ENCODE results near the gene ELF3.
A peak's percentile ranks its signal among the peaks of the same experiment; 100 is the strongest.
"Not testable (repeated sequence)": the region's sequence is repeated elsewhere in the genome, so short reads cannot be mapped to it uniquely, and the experiment has no call there.

The ELF3 gene

GRCh38 chr1:202009326-202010179 lies 834 bp upstream of the ELF3 start:
- peak; percentile 67 to 74 for DNase-seq

- no peak for DNase-seq
These were observed 1.6 kb downstream of the ELF3 start for GRCh38 chr1:202011994-202012393.

- no peak for DNase-seq
These were observed 2.4 kb downstream of the ELF3 start for GRCh38 chr1:202012544-202013478.

- no peak for DNase-seq
These were observed 3.2 kb downstream of the ELF3 start for GRCh38 chr1:202013603-202014002.

- DNase-seq, result no peak
These were observed 3.7 kb downstream of the ELF3 start for GRCh38 chr1:202014060-202014459.

- no peak for DNase-seq
These were observed 4.7 kb downstream of the ELF3 start for GRCh38 chr1:202014915-202015661.

- no peak for DNase-seq
These were observed 5.2 kb downstream of the ELF3 start for GRCh38 chr1:202015662-202015937.

- no peak for DNase-seq
These were observed 5.8 kb downstream of the ELF3 start for GRCh38 chr1:202016022-202016810.

- no peak for DNase-seq
These were observed 6.7 kb downstream of the ELF3 start for GRCh38 chr1:202016811-202017748.

- DNase-seq, result no peak
These were observed 7.5 kb downstream of the ELF3 start for GRCh38 chr1:202017749-202018467.

- DNase-seq, result no peak
These were observed 8.3 kb downstream of the ELF3 start for GRCh38 chr1:202018468-202019234.

GRCh38 chr1:202019235-202019558 lies 8.8 kb downstream of the ELF3 start:
- DNase-seq, result not testable (repeated sequence)

- no peak for DNase-seq
These were observed 12.6 kb downstream of the ELF3 start for GRCh38 chr1:202023001-202023433.

GRCh38 chr1:202029171-202029665 lies 18.8 kb downstream of the ELF3 start:
- DNase-seq, result no peak

GRCh38 chr1:202029727-202030126 lies 19.3 kb downstream of the ELF3 start:
- no peak for DNase-seq

GRCh38 chr1:202031796-202032195 lies 21.4 kb downstream of the ELF3 start:
- no peak for DNase-seq

- DNase-seq, result no peak
These were observed 23.8 kb downstream of the ELF3 start for GRCh38 chr1:202034149-202034682.

- DNase-seq, result peak in 1 of 2 experiments; percentile 9
These were observed 24.5 kb downstream of the ELF3 start for GRCh38 chr1:202034683-202035462.
